ENCODE results near the gene SPRR2F.

SPRR2F gene

GRCh38 chr1:153113416-153113815 is at the start of gene SPRR2F:
TSS of gene SPRR2F (minus strand) at chr1:153113516. CDS start at chr1:153112733, 783 bp downstream.
- DNase-seq: no peak
- Histone ChIP-seq H3K27ac (ENCODE audit: low read length) (no peak within 1 kb of the TSS), H3K36me3 (replicated peaks; ENCODE audit: insufficient read depth, low read length) (no peaks in the 10 kb centered on the region), H4K20me1 (ENCODE audit: insufficient read depth, low read length) (no peaks in the 10 kb centered on the region), H3K79me2 (ENCODE audit: low read length) (no peaks in the 10 kb centered on the region), H3K4me1 (ENCODE audit: low read length) (no peaks in the 10 kb centered on the region), H3K4me3 (ENCODE audit: low read length) (no peak within 1 kb of the TSS), H3K9me3 (replicated peaks; ENCODE audit: insufficient read depth, low read length) (no peaks in the 10 kb centered on the region), H3K9ac (ENCODE audit: low read length) (no peak within 1 kb of the TSS), H3K27me3 (replicated peaks; ENCODE audit: insufficient read depth, low read length) (no peaks in the 10 kb centered on the region), H2AFZ (ENCODE audit: low read length) (no peak within 1 kb of the TSS), H3F3A (ENCODE audit: insufficient read depth, low read length) (no peaks in the 10 kb centered on the region), H3K4me2 (ENCODE audit: low read depth, low read length) (no peak within 1 kb of the TSS), H3K9me2 (replicated peaks; ENCODE audit: insufficient read depth, low read length) (no peaks in the 10 kb centered on the region)
- no peak for TF ChIP-seq EZH2 (optimal IDR thresholded peaks at IDR 0.05; ENCODE audit: low read depth, low read length)
- no peak for TF ChIP-seq CTCF (IDR thresholded peaks at IDR 0.05; ENCODE audit: low read length)
- no peak for TF ChIP-seq EZH2phosphoT487 (IDR thresholded peaks at IDR 0.05; ENCODE audit: low read length)

DNA sequence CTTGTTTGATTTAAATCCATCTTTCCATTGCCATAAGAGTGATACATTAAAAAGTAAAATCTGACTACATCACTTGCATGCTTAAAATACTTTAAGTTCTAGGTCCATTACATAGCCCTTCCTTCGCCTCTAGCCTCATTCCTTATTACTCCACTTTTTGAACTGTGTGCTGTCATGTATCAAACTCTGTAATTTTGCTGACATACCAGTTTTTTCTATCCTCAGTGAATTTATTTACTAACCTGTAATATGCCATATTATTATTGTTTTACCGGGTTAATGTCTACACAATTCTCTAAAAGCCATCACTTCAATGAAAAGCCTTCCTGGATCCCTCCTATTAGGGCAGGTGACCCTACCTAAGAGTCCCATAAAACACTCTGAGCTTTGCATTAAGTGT is 42.2 kb upstream of the SPRR2F start:
- Histone ChIP-seq H2AFZ (ENCODE audit: low read length) (no peak overlapping the region), H3K9me2 (replicated peaks; ENCODE audit: insufficient read depth, low read length) (no peaks in the 10 kb centered on the region), H3F3A (ENCODE audit: insufficient read depth, low read length) (no peaks in the 10 kb centered on the region), H3K79me2 (ENCODE audit: low read length) (no peaks in the 10 kb centered on the region), H3K4me1 (ENCODE audit: low read length) (no peaks in the 10 kb centered on the region), H3K9me3 (replicated peaks; ENCODE audit: insufficient read depth, low read length) (no peaks in the 10 kb centered on the region), H3K27me3 (replicated peaks; ENCODE audit: insufficient read depth, low read length) (no peaks in the 10 kb centered on the region), H3K4me3 (ENCODE audit: low read length) (no peak overlapping the region), H4K20me1 (ENCODE audit: insufficient read depth, low read length) (no peaks in the 10 kb centered on the region), H3K4me2 (ENCODE audit: low read depth, low read length) (no peak overlapping the region), H3K9ac (ENCODE audit: low read length) (no peak overlapping the region), H3K27ac (ENCODE audit: low read length) (no peak overlapping the region), H3K36me3 (replicated peaks; ENCODE audit: insufficient read depth, low read length) (no peaks in the 10 kb centered on the region)
- TF ChIP-seq EZH2 (optimal IDR thresholded peaks at IDR 0.05; ENCODE audit: low read depth, low read length) (no peak), EZH2phosphoT487 (IDR thresholded peaks at IDR 0.05; ENCODE audit: low read length) (no peak), CTCF (IDR thresholded peaks at IDR 0.05; ENCODE audit: low read length) (no peak)
- DNase-seq: no peak

DNA sequence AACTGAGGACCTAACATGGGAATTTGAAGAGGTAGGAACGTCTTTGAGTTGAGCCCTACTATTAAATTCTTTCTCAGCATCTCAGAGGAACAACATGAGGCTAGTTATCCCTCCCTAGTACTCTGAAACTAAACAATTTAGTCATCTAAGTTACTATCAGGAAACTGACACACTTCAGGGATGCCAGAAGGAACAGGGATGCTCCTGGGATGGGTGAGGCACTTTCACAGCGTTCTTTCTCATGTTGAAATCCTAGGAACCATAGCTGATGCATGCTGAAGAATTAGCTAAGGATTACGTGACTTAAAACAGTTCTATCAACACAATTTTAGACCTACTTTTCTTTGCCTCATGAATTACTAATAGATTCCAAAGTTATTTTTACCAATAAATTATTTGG is 39.2 kb upstream of the SPRR2F start:
- Histone ChIP-seq H2AFZ (ENCODE audit: low read length) (no peak overlapping the region), H3K4me3 (ENCODE audit: low read length) (no peak overlapping the region), H3F3A (ENCODE audit: insufficient read depth, low read length) (no peaks in the 10 kb centered on the region), H3K9me2 (replicated peaks; ENCODE audit: insufficient read depth, low read length) (no peaks in the 10 kb centered on the region), H3K9ac (ENCODE audit: low read length) (no peak overlapping the region), H3K9me3 (replicated peaks; ENCODE audit: insufficient read depth, low read length) (no peaks in the 10 kb centered on the region), H3K4me2 (ENCODE audit: low read depth, low read length) (no peak overlapping the region), H3K27ac (ENCODE audit: low read length) (no peak overlapping the region), H3K36me3 (replicated peaks; ENCODE audit: insufficient read depth, low read length) (no peaks in the 10 kb centered on the region), H3K27me3 (replicated peaks; ENCODE audit: insufficient read depth, low read length) (no peaks in the 10 kb centered on the region), H4K20me1 (ENCODE audit: insufficient read depth, low read length) (no peaks in the 10 kb centered on the region), H3K79me2 (ENCODE audit: low read length) (no peaks in the 10 kb centered on the region), H3K4me1 (ENCODE audit: low read length) (no peaks in the 10 kb centered on the region)
- no peak for DNase-seq
- TF ChIP-seq CTCF (IDR thresholded peaks at IDR 0.05; ENCODE audit: low read length) (no peak), EZH2phosphoT487 (IDR thresholded peaks at IDR 0.05; ENCODE audit: low read length) (no peak), EZH2 (optimal IDR thresholded peaks at IDR 0.05; ENCODE audit: low read depth, low read length) (no peak)
